SU-DHL-6 (cell line): ENCODE measurements around the gene E2F6.

Source experiments
- H2AFZ ChIP-seq: fragments of 200-600 bp; sonication (generic); 2 replicates; pipeline ENCODE4 v1.6.1; 2014; ENCODE audit warnings: low read depth, mild to moderate bottlenecking, moderate library complexity, mixed read lengths, antibody characterized with exemption, low read length; ENCODE audit not compliant: severe bottlenecking
- H3F3A ChIP-seq: fragments of 200-600 bp; shearing (Covaris generic); 2 replicates; pipeline ENCODE4 v1.6.0; 2016; ENCODE audit warnings: antibody characterized with exemption, mild to moderate bottlenecking; ENCODE audit not compliant: insufficient read depth
- H3K27ac ChIP-seq: fragments of 200-600 bp; sonication (generic); 2 replicates; pipeline ENCODE4 v1.5.1; 2016; ENCODE audit warnings: low read depth, mild to moderate bottlenecking, low read length, moderate library complexity, mixed read lengths
- H3K27me3 ChIP-seq: fragments of 200-600 bp; sonication (generic), shearing (Covaris generic); 2 replicates; pipeline ENCODE4 v1.6.0; 2014; ENCODE audit warnings: mild to moderate bottlenecking, low read length
- H3K36me3 ChIP-seq: fragments of 200-600 bp; sonication (generic); 2 replicates; pipeline ENCODE4 v1.6.1; 2014; ENCODE audit warnings: mild to moderate bottlenecking, low read length, mixed read lengths
- H3K4me2 ChIP-seq: fragments of 300-600, 200-600 bp; shearing (Covaris generic), sonication (generic); 2 replicates; pipeline ENCODE4 v1.6.0; 2014; ENCODE audit warnings: low read length, low read depth, mild to moderate bottlenecking; ENCODE audit not compliant: poor library complexity, severe bottlenecking
- H3K4me3 ChIP-seq: fragments of 200-600 bp; sonication (generic); 2 replicates; pipeline ENCODE4 v1.5.1; 2014; ENCODE audit warnings: antibody characterized with exemption, low read length, mild to moderate bottlenecking, mixed read lengths; ENCODE audit not compliant: insufficient read depth, poor library complexity, severe bottlenecking
- H3K79me2 ChIP-seq: fragments of 200-600 bp; sonication (generic); 2 replicates; pipeline ENCODE4 v1.6.1; 2014; ENCODE audit warnings: mild to moderate bottlenecking, low read length, moderate library complexity; ENCODE audit not compliant: insufficient read depth
- H3K9ac ChIP-seq: fragments of 200-600 bp; sonication (generic); 2 replicates; pipeline ENCODE4 v1.7.0; 2014; ENCODE audit warnings: mild to moderate bottlenecking, low read length
- H3K9me2 ChIP-seq: fragments of 200-600 bp; sonication (generic); replicated peaks from 2 replicates; pipeline ENCODE4 v1.6.1; 2014; ENCODE audit warnings: low read length; ENCODE audit not compliant: insufficient read depth
- H3K9me3 ChIP-seq: fragments of 200-600 bp; sonication (generic); 2 replicates; pipeline ENCODE4 v1.6.1; 2014; ENCODE audit warnings: low read length, mixed read lengths; ENCODE audit not compliant: insufficient read depth
- H4K20me1 ChIP-seq: fragments of 200-600 bp; sonication (generic); 2 replicates; pipeline ENCODE4 v1.6.1; 2014; ENCODE audit warnings: low read depth, mild to moderate bottlenecking, antibody characterized with exemption, low read length, moderate library complexity, mixed read lengths
- EZH2phosphoT487 ChIP-seq: fragments of 200-600 bp; sonication (generic), shearing (Covaris generic); conservative IDR thresholded peaks from 2 replicates; pipeline ENCODE4 v1.6.1; 2018; ENCODE audit warnings: mild to moderate bottlenecking, antibody characterized with exemption, low read length, moderate library complexity, mixed read lengths
- TF ChIP-seq, protein P1 (sequence below): fragments of 200-600 bp; sonication (generic); IDR thresholded peaks from one replicate; pipeline ENCODE4 v1.5.1; 2017; ENCODE audit warnings: antibody characterized with exemption, mild to moderate bottlenecking, low read length, moderate library complexity; ENCODE audit not compliant: insufficient read depth, poor library complexity, severe bottlenecking

The E2F6 gene

DNA sequence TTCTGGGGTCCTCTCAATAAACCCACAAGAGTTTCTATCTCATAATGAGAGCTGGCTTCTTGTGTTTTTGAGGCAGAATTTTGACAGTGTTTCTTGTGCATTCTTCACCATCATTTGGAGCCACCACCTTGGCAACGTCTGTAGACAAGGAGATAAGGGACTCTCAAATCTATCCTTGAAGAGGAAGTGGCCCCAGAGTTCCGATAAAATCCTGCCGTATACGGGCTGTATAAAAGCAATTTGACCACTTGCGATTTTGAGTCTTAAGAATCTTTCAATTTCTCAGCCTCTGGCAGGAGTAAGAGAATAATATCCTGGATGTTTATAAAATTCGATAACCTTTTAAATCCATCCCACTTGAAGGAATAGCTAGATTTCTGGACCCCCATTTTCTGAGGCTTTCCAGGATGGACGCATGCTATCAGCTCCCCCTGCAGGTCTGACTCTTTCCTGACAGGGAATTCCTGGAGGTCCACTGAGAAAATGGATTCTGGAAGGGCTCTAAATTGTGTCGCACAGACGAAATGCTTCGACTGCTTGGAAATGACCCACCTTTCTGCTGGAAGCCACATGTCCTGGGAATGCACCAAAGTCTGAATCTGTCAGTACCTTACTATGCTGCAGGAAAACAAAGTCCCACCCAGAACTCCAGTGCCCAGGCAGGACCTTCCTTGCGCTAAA, 54.1 kb downstream of the E2F6 start:
- no peak overlapping the region for H2AFZ ChIP-seq
- no peak overlapping the region for H3K4me2 ChIP-seq

DNA sequence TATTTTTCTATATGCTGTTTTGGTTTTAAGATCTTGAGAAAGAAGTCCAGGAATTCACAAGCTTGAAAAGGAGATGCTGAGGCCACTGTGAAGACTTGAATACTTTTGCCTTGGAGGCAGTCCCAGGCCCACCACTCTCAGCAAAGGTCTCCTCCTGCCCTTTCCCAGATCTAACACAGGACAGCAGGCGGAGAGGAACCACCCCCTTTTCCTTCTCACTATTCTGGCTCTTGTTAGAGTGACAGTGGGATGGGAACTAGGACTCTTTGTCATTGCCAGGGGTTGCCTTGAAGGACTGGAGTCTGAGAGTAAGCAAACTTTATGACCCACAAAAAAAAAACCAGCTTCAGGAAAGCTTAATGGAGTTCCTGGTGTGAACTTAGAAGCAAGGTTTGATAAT, 54.7 kb downstream of the E2F6 start:
- Histone ChIP-seq H3K9me3 (no peaks in the 10 kb centered on the region), H3K79me2 (no peaks in the 10 kb centered on the region), H3K9me2 (no peaks in the 10 kb centered on the region), H3K9ac (no peak overlapping the region), H3K4me2 (no peak overlapping the region), H3F3A (no peaks in the 10 kb centered on the region), H4K20me1 (no peaks in the 10 kb centered on the region), H3K27me3 (no peaks in the 10 kb centered on the region), H3K36me3 (no peaks in the 10 kb centered on the region), H2AFZ (no peak overlapping the region), H3K4me3 (no peak overlapping the region), H3K27ac (no peak overlapping the region)
- TF ChIP-seq, protein P1, sequence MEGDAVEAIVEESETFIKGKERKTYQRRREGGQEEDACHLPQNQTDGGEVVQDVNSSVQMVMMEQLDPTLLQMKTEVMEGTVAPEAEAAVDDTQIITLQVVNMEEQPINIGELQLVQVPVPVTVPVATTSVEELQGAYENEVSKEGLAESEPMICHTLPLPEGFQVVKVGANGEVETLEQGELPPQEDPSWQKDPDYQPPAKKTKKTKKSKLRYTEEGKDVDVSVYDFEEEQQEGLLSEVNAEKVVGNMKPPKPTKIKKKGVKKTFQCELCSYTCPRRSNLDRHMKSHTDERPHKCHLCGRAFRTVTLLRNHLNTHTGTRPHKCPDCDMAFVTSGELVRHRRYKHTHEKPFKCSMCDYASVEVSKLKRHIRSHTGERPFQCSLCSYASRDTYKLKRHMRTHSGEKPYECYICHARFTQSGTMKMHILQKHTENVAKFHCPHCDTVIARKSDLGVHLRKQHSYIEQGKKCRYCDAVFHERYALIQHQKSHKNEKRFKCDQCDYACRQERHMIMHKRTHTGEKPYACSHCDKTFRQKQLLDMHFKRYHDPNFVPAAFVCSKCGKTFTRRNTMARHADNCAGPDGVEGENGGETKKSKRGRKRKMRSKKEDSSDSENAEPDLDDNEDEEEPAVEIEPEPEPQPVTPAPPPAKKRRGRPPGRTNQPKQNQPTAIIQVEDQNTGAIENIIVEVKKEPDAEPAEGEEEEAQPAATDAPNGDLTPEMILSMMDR = no peak
- no peak for TF ChIP-seq EZH2phosphoT487

More for the DNA sequence above, 54.1 kb downstream of the E2F6 start:
- H3K9me3 ChIP-seq = no peaks in the 10 kb centered on the region
- no peaks in the 10 kb centered on the region for H3K79me2 ChIP-seq
- no peak overlapping the region for H3K27ac ChIP-seq
- no peaks in the 10 kb centered on the region for H3K36me3 ChIP-seq
- no peaks in the 10 kb centered on the region for H3K27me3 ChIP-seq
- H3F3A ChIP-seq = no peaks in the 10 kb centered on the region
- TF ChIP-seq, protein P1 = peak; percentile 25
- no peak for TF ChIP-seq EZH2phosphoT487
- no peak overlapping the region for H3K4me3 ChIP-seq
- H3K9me2 ChIP-seq = no peaks in the 10 kb centered on the region
- H3K9ac ChIP-seq = no peak overlapping the region
- H4K20me1 ChIP-seq = no peaks in the 10 kb centered on the region

DNA sequence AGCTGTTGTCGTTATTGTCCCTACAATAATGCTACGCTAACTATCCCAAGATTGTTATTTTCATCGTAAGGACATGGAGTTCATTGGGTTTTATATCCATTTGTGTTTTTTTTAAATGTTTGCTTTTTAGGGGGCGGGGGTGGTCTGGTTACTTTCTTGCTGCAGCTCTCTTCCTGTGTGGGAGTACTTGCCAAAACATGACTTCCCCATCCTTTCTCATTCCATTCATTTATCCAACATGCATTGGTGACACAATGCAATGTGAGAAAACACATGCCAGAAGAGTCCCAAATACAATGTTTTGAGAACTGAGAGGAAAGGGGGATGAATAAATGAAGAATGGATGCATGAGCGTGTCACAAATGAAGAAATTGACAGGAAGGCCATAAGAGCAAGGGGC, 55.9 kb downstream of the E2F6 start:
- Histone ChIP-seq H3K9ac (no peak overlapping the region), H3K27ac (no peak overlapping the region), H3K4me3 (no peak overlapping the region), H2AFZ (no peak overlapping the region), H3K36me3 (no peaks in the 10 kb centered on the region), H3K4me2 (no peak overlapping the region), H3K9me2 (no peaks in the 10 kb centered on the region), H4K20me1 (no peaks in the 10 kb centered on the region), H3K9me3 (no peaks in the 10 kb centered on the region), H3K79me2 (no peaks in the 10 kb centered on the region), H3K27me3 (no peaks in the 10 kb centered on the region), H3F3A (no peaks in the 10 kb centered on the region)
- TF ChIP-seq, protein P1 = no peak
- no peak for TF ChIP-seq EZH2phosphoT487
